ENCODE data around the gene APOBEC3C.
"Not testable (repeated sequence)": the region's sequence is repeated elsewhere in the genome, so short reads cannot be mapped to it uniquely, and the experiment has no call there.

Gene APOBEC3C

GRCh38 chr22:38974826-38975175 is 39.3 kb upstream of the APOBEC3C start:
- peaks cover 0 to 8% of the 10 kb centered on the region in 2 donors for H3K9me3 Mint-ChIP-seq
- ATAC-seq (no peak), DNase-seq (no peak)
- no peak overlapping the region for H3K4me3 Mint-ChIP-seq
- H3K4me1 Mint-ChIP-seq = no peaks in the 10 kb centered on the region
- H3K27ac Mint-ChIP-seq = no peak overlapping the region
- peaks cover 69% of the 10 kb centered on the region for H3K27me3 Mint-ChIP-seq

DNA sequence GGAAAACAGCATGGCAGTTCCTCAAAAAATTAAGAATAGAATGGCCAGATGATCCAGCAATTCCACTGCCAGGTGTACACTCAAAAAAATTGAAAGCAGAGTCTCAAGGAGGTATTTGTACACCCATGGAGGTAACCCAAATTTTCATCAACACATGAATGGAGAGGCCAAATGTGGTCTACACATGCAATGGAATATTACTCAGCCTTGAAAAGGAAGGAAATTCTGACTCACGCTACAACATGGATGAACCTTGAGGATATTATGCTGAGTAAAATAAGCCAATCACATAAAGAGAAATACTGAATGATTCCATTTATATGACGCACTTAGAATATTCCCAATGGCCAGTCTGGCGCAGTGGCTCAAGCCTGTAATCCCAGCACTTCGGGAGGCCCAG is 36.8 kb upstream of the APOBEC3C start:
- DNase-seq, H3K27ac Mint-ChIP-seq, H3K4me3 Mint-ChIP-seq, H3K9me3 Mint-ChIP-seq, ATAC-seq: not testable (repeated sequence)
- Mint-ChIP-seq H3K27me3 (peaks cover 46% of the 10 kb centered on the region), H3K4me1 (peaks cover 18% of the 10 kb centered on the region)

GRCh38 chr22:38980587-38980986 is 33.5 kb upstream of the APOBEC3C start:
- H3K27ac Mint-ChIP-seq, DNase-seq, H3K4me3 Mint-ChIP-seq, ATAC-seq: not testable (repeated sequence)
- peaks cover 17% of the 10 kb centered on the region for H3K27me3 Mint-ChIP-seq
- peaks cover 9 to 30% of the 10 kb centered on the region in 2 donors for H3K9me3 Mint-ChIP-seq
- H3K4me1 Mint-ChIP-seq = peaks cover 50% of the 10 kb centered on the region

GRCh38 chr22:38981005-38981991 is 32.8 kb upstream of the APOBEC3C start:
- Mint-ChIP-seq H3K27me3 (peaks cover 17% of the 10 kb centered on the region), H3K4me1 (peaks cover 58% of the 10 kb centered on the region), H3K9me3 (peaks cover 9 to 30% of the 10 kb centered on the region in 2 donors), H3K4me3 (peak overlapping the region; percentile 81 to 92), H3K27ac (peak overlapping the region; percentile 91 to 93)
- DNase-seq (peak in 1 of 2 donors; percentile 28), ATAC-seq (no peak)

DNA sequence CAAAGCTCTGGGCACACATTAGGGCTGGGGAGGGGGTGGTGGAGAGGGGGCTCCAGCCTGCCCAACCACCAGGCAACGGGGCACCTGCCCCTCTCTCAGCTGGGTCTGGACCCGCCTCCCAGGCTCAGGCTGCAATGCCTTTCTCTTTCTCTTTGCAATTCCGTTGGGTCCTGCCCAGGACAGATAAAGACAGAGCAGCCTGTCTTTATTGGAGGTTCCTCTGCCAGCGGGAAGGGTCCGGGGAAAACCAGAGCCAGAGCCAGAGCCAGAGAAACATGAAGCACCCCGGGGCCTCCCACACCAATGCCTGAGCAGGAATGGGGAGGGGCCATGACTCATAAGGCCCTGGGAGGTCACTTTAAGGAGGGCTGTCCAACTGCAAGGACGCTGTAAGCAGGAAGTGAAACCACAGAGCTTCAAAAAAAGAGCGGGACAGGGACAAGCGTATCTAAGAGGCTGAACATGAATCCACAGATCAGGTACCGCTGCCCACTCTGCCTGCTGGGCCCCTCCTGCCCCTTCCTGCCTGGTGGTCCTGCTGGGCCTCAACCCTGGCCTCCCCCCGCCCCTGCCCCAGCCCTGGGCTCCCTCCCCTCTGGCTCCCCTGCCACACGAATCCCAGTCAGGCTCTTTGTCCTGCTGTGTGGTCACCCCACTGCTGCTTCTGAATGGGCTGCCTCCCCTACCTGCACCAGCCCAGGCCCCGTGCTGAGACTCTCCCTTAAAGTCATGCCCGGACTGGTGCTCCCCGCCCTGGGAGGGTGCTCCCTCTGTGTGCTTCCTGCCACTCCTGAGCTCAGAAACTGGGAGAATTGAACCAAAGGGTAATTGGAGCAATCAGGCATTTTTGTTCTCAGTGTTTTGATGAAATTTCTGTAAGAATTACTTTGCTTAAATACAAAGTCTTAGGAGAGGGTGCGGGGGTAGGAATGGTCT is 31.8 kb upstream of the APOBEC3C start, which contains the start of gene APOBEC3B:
TSS of gene APOBEC3B (plus strand) at position 356 of the 936 bp plus-strand sequence. CDS start at position 463, 107 bp downstream.
- peaks cover 67% of the 10 kb centered on the region for H3K4me1 Mint-ChIP-seq
- H3K4me3 Mint-ChIP-seq = peak within 1 kb of the TSS; percentile 81 to 92
- DNase-seq (peak; percentile 59 to 78), ATAC-seq (peak; percentile 65)
- peaks cover 10% of the 10 kb centered on the region for H3K27me3 Mint-ChIP-seq
- H3K27ac Mint-ChIP-seq = peak within 1 kb of the TSS; percentile 91 to 93
- peaks cover 9 to 24% of the 10 kb centered on the region in 2 donors for H3K9me3 Mint-ChIP-seq

GRCh38 chr22:38984224-38984623 is 29.8 kb upstream of the APOBEC3C start:
- peaks cover 9 to 22% of the 10 kb centered on the region in 2 donors for H3K9me3 Mint-ChIP-seq
- peak overlapping the region; percentile 8 to 13 for H3K4me3 Mint-ChIP-seq
- ATAC-seq (no peak), DNase-seq (no peak)
- peaks cover 10% of the 10 kb centered on the region for H3K27me3 Mint-ChIP-seq
- peaks cover 87% of the 10 kb centered on the region for H3K4me1 Mint-ChIP-seq
- H3K27ac Mint-ChIP-seq = peak overlapping the region in 1 of 2 donors; percentile 55

DNA sequence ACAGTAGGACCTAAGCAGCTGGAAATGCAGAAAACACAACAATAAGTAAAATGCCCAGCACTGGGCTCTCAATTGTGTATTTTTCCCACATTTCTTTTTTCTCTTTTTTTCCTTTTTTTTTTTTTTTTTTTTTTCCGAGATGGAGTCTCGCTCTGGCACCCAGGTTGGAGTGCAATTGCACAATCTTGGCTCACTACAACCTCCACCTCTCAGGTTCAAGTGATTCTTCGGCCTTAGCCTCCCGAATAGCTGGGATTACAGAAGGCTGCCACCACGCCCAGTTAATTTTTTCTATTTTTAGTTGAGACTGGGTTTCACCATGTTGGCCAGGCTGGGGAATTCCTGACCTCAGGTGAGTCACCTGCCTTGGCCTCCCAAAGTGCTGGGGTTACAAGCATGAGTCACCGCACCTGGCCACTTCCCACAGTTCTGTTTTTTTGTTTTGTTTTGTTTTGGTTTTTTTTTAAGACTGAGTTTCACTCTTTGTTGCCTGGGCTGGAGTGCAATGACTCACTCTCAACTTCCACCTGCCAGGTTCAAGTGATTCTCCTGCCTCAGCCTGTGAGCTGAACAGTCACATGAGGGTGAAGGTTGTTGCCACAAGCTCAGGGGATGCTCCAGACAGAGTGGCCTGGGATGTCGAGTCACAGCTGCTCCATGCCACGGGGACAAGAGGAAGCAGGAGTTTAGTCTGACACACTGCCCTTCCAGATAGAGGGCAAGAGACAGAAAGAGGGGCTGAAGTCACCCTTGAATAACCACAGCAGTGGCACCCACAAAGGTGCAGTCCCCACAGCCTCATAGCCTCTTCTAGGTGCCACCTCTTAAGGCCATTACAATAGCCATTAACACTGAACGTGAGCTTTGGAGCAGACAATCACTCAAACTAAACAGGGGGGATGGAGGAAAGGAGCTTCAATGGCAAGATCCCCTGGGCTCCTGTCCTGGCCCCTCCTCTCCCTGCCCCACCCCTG is 29.0 kb upstream of the APOBEC3C start:
- ATAC-seq (peak; percentile 89), DNase-seq (peak; percentile 82 to 95)
- H3K4me1 Mint-ChIP-seq = peaks cover 93% of the 10 kb centered on the region
- peaks cover 9 to 22% of the 10 kb centered on the region in 2 donors for H3K9me3 Mint-ChIP-seq
- peaks cover 10% of the 10 kb centered on the region for H3K27me3 Mint-ChIP-seq
- peak overlapping the region; percentile 42 to 51 for H3K4me3 Mint-ChIP-seq
- H3K27ac Mint-ChIP-seq = peak overlapping the region; percentile 72 to 84

DNA sequence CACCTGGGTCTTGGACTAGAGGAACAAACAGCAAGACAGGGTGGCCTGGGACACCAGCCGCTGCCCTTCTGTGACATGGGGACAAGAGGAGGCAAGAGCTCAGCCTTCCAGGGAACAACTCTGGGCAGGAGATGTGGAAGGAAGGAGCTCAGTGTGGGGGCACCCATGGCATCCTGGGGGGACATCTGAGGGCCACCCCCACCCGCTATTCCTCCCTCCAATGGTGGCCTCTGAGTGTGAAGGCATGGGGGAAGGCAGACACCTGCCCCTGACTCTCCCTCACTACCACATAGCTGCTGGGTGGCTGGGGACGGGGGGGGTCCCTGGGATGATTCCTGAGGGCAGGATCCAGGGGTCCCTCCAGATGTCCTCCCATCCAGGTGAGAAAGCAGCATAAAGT is 27.4 kb upstream of the APOBEC3C start:
- ATAC-seq (no peak), DNase-seq (no peak)
- Mint-ChIP-seq H3K4me3 (no peak overlapping the region), H3K4me1 (peaks cover 83% of the 10 kb centered on the region), H3K9me3 (peaks cover 9 to 22% of the 10 kb centered on the region in 2 donors), H3K27me3 (peaks cover 10% of the 10 kb centered on the region), H3K27ac (peak overlapping the region; percentile 13 to 55)

GRCh38 chr22:38987171-38987895 is 26.7 kb upstream of the APOBEC3C start:
- Mint-ChIP-seq H3K4me1 (peaks cover 76% of the 10 kb centered on the region), H3K4me3 (peak overlapping the region; percentile 15 to 52), H3K27me3 (peaks cover 10% of the 10 kb centered on the region), H3K9me3 (peaks cover 9 to 22% of the 10 kb centered on the region in 2 donors), H3K27ac (peak overlapping the region; percentile 92 to 96)
- DNase-seq = peak in 1 of 2 donors; percentile 29
- no peak for ATAC-seq

DNA sequence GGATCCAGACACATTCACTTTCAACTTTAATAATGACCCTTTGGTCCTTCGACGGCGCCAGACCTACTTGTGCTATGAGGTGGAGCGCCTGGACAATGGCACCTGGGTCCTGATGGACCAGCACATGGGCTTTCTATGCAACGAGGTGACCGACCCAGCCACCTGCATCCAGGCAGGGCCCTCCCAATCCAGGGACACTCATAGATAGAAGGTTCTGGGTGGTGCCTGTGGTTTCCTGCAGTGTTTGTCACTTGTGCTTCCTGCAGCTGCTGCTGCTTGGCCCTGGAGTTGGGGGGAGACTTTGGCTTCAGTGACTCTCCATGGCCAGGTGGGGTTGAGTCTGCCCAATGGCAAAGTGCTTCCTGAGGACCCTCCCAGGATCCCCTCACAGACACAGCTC is 24.6 kb upstream of the APOBEC3C start:
- Mint-ChIP-seq H3K4me3 (no peak overlapping the region), H3K27ac (no peak overlapping the region), H3K4me1 (peaks cover 61% of the 10 kb centered on the region), H3K9me3 (peaks cover 0 to under 1% of the 10 kb centered on the region in 2 donors), H3K27me3 (peaks cover 19% of the 10 kb centered on the region)
- DNase-seq (no peak), ATAC-seq (no peak)

DNA sequence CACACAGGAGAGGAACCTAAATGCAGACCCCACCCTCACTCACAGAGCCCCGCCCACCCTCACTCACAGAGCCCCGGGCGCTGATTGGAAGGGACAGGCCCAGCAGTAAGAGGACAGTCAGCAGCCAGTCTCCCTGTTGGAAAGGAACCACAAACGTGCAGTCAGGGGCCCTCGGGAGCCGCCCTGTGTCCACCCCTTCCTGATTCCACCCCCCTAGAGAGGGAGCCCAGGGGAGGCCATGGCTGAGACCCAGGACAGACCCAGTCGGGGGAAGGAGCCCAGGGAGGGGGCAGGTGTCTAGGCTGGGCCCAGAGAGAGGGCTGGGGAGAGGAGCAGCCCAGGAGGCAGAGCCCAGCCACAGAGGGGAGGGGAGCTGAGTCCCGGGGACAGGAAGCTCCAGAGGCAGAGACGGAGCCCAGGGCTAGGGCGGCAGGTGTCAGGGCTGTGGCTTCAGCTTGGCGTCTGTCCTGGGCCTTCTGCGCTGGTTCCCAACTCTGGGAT is 21.1 kb upstream of the APOBEC3C start:
- peak; percentile 63 for ATAC-seq
- not testable (repeated sequence) for H3K27ac Mint-ChIP-seq
- peaks cover 40% of the 10 kb centered on the region for H3K27me3 Mint-ChIP-seq

GRCh38 chr22:38996105-38996504 is 18.0 kb upstream of the APOBEC3C start:
- Mint-ChIP-seq H3K27me3 (peaks cover 38% of the 10 kb centered on the region), H3K4me1 (peaks cover 7% of the 10 kb centered on the region), H3K4me3 (no peak overlapping the region), H3K9me3 (peaks cover 5 to 13% of the 10 kb centered on the region in 2 donors), H3K27ac (no peak overlapping the region)
- no peak for ATAC-seq
- no peak for DNase-seq

More for the DNA sequence above, 21.1 kb upstream of the APOBEC3C start:
- H3K9me3 Mint-ChIP-seq, H3K4me3 Mint-ChIP-seq, DNase-seq: not testable (repeated sequence)
- peaks cover 26% of the 10 kb centered on the region for H3K4me1 Mint-ChIP-seq

- H3K4me3 Mint-ChIP-seq = no peak overlapping the region
- ATAC-seq (no peak), DNase-seq (no peak)
- H3K27ac Mint-ChIP-seq = no peak overlapping the region
- peaks cover 7% of the 10 kb centered on the region for H3K4me1 Mint-ChIP-seq
- peaks cover 38% of the 10 kb centered on the region for H3K27me3 Mint-ChIP-seq
- peaks cover 5 to 13% of the 10 kb centered on the region in 2 donors for H3K9me3 Mint-ChIP-seq
Observed at GRCh38 chr22:38997518-38997917, 16.5 kb upstream of the APOBEC3C start.

All from stimulated activated naive CD8-positive, alpha-beta T cell treated with anti-CD3 and anti-CD28 coated beads, Interleukin-15, amount 100 ng/mL, for 72 hours (primary cell).